HG03066 (cell line): ENCODE data around the gene EYA2.
"Not testable (repeated sequence)": the region's sequence is repeated elsewhere in the genome, so short reads cannot be mapped to it uniquely, and the experiment has no call there.

Experiments
- ATAC-seq: cut with Tn5 transposase; IDR thresholded peaks from one replicate; pipeline ENCODE4 v1.9.1; 2021; ENCODE audit warnings: low read depth; ENCODE audit not compliant: unreplicated experiment

Gene EYA2

DNA sequence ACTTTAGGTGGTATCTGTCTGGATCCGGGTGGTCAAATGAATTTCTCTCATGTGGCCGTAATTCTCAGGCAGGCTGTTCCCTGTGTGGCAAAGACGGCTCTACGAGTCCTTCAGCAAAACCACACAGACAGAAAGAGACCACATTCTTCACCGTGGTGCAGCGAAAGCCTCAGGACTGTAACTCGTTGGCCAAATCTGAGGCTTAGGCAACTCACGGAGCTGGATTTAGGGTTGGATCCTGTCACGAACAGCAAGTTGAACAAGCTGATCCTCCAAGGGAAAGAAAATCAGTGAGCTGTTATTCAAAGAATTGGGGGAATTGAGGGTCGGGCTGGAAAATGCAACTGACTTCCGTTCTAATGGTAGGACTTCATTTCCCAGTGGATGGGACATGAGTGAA is 294.4 kb downstream of the EYA2 start:
- ATAC-seq, result no peak

- ATAC-seq, result no peak
Observed at GRCh38 chr20:47191074-47191673, 296.5 kb downstream of the EYA2 start.

DNA sequence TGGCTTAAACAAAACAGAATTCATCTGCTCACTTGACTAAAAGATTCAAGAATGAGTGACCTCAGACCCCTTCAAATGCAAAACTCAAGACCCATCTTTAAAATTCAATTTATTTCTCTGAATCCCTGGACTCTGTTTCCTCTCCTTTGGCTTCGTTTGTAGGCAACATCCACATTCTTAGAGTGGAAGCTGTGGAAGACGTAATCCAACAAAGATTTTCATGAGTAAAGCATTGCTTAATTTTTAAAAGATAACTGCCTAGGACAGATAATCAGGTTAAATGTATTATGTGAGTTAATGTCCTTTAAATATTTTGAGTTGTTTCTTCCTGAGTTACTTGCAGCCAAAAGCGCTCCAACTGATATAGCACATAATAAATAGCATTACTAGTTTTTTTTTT is 297.3 kb downstream of the EYA2 start:
- ATAC-seq, result no peak

GRCh38 chr20:47195573-47195972 is 300.9 kb downstream of the EYA2 start:
- ATAC-seq, result no peak

GRCh38 chr20:47196091-47197081 is 301.7 kb downstream of the EYA2 start:
- no peak for ATAC-seq

- no peak for ATAC-seq
Observed at GRCh38 chr20:47198254-47198671, 303.6 kb downstream of the EYA2 start.

DNA sequence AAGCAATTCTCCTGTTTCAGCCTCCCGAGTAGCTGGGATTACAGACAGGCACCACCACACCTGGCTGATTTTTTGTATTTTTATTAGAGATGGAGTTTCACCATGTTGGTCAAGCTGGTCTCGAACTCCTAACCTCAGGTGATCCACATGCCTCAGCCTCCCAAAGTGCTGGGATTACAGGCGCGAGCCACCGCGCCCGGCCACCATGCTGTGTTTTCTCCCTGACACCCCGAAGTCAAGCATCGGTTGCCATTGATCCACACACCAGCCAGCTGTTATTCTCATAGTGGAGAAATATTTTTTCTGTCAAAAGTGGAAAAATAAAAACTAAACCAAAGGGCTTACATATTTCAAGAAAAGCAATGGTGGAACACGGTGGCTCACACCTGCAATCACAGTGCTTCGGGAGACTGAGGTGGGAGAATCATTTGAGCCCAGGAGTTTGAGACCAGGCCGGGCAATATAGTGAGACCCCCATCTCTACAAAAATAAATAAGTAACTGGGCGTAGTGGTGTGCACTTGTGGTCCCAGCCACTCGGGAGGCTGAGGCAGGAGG is 304.4 kb downstream of the EYA2 start:
- no peak for ATAC-seq

GRCh38 chr20:47201074-47201730 is 306.6 kb downstream of the EYA2 start:
- ATAC-seq, result no peak

GRCh38 chr20:47202733-47203667 is 308.4 kb downstream of the EYA2 start:
- no peak for ATAC-seq

DNA sequence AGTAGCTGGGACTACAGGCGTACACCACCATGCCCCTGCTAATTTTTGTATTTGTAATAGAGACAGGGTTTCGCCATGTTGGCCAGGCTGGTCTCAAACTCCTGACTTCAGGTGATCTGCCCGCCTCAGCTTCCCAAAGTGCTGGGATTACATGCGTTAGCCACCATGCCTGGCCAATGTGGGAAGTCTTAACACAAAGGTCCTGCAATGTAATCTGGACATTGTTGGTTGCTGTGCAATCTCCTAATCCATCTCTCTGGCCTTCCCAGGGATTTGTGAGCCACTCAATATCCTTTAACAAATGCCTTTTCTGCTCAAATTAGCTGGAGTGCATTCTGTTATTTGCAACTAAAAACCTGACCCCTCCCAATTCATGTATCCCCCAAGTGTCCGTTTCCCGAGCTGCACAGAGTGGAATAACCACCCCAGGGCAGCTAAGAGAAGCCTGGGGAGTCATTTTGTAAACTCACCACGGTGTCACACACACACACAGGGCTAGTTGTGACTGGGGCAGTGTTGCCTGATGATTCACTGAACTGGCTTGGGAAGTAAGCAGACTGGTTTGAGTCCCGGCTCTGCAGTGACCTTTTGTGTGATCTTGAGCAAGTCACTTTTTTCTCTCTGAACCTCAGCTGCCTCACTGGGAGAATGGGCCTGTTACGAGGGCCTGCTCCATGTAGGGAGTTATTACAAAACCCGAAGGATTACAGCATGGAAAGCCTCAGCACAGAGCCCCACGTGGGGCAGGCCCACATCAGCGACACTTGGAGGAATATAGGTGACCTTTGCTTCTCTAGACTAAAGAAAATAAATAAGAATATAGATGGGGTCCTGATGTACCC is 309.6 kb downstream of the EYA2 start:
- no peak for ATAC-seq

DNA sequence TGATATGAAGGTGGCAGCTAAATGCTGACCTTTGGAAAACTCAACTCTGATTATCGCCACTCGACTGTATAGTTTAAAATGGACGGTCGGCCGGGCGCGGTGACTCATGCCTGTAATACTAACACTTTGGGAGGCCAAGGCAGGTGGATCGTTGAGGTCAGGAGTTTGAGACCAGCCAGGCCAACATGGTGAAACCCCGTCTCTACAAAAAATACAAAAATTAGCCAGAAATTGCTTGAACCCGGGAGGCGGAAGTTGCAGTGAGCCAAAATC is 310.1 kb downstream of the EYA2 start:
- ATAC-seq, result not testable (repeated sequence)

- no peak for ATAC-seq
Observed at GRCh38 chr20:47205577-47206123, 311.0 kb downstream of the EYA2 start.

- not testable (repeated sequence) for ATAC-seq
Observed at GRCh38 chr20:47206552-47206951, 311.9 kb downstream of the EYA2 start.

GRCh38 chr20:47206962-47207641 is 312.5 kb downstream of the EYA2 start:
- no peak for ATAC-seq

- ATAC-seq, result no peak
Observed at GRCh38 chr20:47208534-47209174, 314.0 kb downstream of the EYA2 start.

DNA sequence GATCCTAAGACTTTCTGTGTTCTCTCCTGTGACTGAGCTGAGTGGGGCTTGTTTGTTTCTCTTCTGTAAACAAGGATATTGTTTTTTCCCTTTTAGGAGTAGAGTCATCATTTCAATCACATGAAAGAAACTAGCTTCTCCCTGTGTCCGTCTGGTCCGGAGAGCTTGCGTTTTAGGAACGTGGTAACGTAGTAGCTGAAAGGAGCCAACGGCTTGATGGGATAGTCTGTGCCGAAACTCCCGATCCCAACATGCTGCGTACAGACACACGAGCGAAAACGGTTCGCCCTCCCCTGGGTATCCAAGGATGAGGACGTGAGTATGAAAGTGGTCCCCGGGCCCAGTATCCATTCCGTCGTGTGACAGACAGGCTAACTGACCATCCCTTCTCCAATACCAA is 315.3 kb downstream of the EYA2 start:
- no peak for ATAC-seq

DNA sequence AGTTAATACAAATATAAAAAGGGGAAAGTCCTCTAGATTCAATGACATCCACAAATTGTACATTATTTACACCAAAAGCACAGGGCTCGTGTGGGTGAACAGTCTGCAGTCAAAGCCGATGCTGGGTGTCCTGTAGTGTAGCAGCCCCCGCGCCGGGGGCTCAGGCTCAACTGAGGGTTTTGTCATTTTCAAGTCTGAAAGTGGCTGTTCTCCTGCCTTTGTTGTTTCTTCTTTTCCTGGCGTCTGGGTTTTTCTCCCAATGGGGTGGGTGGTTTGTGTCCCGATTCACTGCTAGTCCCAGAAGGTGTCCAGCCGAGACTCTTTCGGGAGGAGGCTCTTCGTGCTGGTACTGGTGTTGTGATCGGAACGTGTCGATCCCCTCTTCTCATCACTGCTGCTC is 315.8 kb downstream of the EYA2 start:
- no peak for ATAC-seq

DNA sequence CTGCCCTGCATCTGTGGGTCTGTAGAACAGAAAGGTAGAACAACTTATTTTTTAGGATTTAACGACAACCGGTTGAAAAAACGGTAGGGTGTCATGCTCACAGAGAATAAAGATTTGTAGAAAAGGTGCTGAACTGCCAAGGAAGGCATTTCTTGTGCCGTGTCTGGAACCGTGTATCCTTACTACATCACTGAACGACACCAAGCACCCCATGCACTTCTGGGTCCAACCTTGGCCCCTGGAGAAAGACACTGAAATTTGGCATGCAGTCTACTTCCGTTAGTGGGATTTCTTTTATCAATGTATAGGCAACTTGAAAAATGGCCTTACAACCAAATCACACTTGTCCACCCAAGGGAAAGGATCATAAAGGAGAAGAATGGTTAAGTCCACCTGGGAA is 316.4 kb downstream of the EYA2 start:
- no peak for ATAC-seq
